Endometrial microvascular endothelial cells (primary cell): Measurements from ENCODE around the gene NCK2. TPM values are rescaled to one million over a fixed set of nuclear protein-coding genes. Genes with fewer than 3 reads are reported as not detected.

ENCODE experiments used
- in situ Hi-C: cut with HindIII; loops from 2 replicates; pipeline ENCODE4 v1.10.0; 2017; ENCODE audit warnings: low sequenced_read_pairs, low pct_unique_long_range_greater_than_20kb; ENCODE audit errors: inconsistent ontology term
- total RNA-seq: library from RNA; depleted of rRNA; stranded (reverse); fragments of >200 nt; gene quantifications from one replicate; pipeline ENCODE4 v1.2.3, GENCODE V29; 2015; ENCODE audit errors: inconsistent ontology term

NCK2 gene
- total RNA-seq, 1 donor from 2014 or later, result 23.2 TPM

- in situ Hi-C loops, result no loop called here
Measured at GRCh38 chr2:105853354-105854088, 108.8 kb downstream of the NCK2 start.

- in situ Hi-C loops, result no loop called here
Measured at GRCh38 chr2:105854972-105855371, 110.3 kb downstream of the NCK2 start.

- in situ Hi-C loops, result no loop called here
Measured at GRCh38 chr2:105856581-105856980, 111.9 kb downstream of the NCK2 start.

- in situ Hi-C loops, result no loop called here
Measured at GRCh38 chr2:105857076-105857740, 112.5 kb downstream of the NCK2 start.

GRCh38 chr2:105858868-105859693 is 114.4 kb downstream of the NCK2 start:
- in situ Hi-C loops, result no loop called here

- in situ Hi-C loops, result no loop called here
Measured at GRCh38 chr2:105859694-105859951, 114.9 kb downstream of the NCK2 start.

GRCh38 chr2:105860567-105860966 is 115.9 kb downstream of the NCK2 start:
- in situ Hi-C loops, result no loop called here

GRCh38 chr2:105861200-105861599 is 116.5 kb downstream of the NCK2 start:
- in situ Hi-C loops, result no loop called here

GRCh38 chr2:105862843-105863242 is 118.1 kb downstream of the NCK2 start:
- in situ Hi-C loops, result no loop called here

GRCh38 chr2:105864262-105864661 is 119.5 kb downstream of the NCK2 start:
- in situ Hi-C loops, result no loop called here

- in situ Hi-C loops, result no loop called here
Measured at GRCh38 chr2:105865222-105865913, 120.7 kb downstream of the NCK2 start.

GRCh38 chr2:105866216-105867185 is 121.8 kb downstream of the NCK2 start:
- in situ Hi-C loops, result no loop called here

GRCh38 chr2:105867587-105867986 is 122.9 kb downstream of the NCK2 start:
- in situ Hi-C loops, result no loop called here

- in situ Hi-C loops, result no loop called here
Measured at GRCh38 chr2:105868060-105868459, 123.3 kb downstream of the NCK2 start.

- in situ Hi-C loops, result no loop called here
Measured at GRCh38 chr2:105869341-105869740, 124.6 kb downstream of the NCK2 start.

GRCh38 chr2:105870062-105870461 is 125.3 kb downstream of the NCK2 start:
- in situ Hi-C loops, result no loop called here

GRCh38 chr2:105870858-105871257 is 126.1 kb downstream of the NCK2 start:
- in situ Hi-C loops, result no loop called here

GRCh38 chr2:105872142-105872728 is 127.5 kb downstream of the NCK2 start:
- in situ Hi-C loops, result no loop called here
